GM21528 (cell line): ENCODE data around the gene TMEM106B.
"Not testable (repeated sequence)": the region's sequence is repeated elsewhere in the genome, so short reads cannot be mapped to it uniquely, and the experiment has no call there.

Experiments used
- ATAC-seq: cut with Tn5 transposase; IDR thresholded peaks from one replicate; pipeline ENCODE4 v1.9.1; 2021; ENCODE audit warnings: mild to moderate bottlenecking, moderate library complexity; ENCODE audit not compliant: unreplicated experiment, low FRiP score

TMEM106B gene

DNA sequence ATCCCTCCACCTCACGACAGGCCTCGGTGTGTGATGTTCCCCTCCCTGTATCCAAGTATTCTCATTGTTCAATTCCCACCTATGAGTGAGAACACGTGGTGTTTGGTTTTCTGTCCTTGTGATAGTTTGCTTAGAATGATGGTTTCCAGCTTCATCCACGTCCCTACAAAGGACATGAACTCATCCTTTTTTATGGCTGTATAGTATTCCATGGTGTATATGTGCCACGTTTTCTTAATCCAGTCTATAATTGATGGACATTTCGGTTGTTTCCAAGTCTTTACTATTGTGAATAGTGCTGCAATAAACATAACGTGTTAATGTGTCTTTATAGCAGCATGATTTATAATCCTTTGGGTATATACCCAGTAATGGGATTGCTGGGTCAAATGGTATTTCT, 13.9 kb downstream of the TMEM106B start:
- ATAC-seq = not testable (repeated sequence)

DNA sequence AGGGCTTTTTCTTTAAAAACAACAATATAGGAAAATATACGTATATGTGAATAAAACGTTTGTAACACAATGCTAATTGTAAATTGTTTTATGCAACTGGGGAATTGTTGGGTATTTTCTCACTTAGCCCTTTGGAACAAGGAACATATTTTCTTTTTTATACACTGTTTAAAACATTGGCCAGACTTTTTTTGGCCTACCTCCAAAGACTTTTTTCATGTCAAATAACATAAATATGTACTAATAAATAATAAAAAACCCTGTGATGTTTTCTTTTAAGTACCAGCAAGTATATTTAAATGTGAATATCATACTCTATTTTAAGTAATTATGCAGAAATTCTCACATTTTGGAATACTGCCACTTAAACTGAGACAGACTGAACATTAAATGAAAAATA, 15.7 kb downstream of the TMEM106B start:
- ATAC-seq = no peak

DNA sequence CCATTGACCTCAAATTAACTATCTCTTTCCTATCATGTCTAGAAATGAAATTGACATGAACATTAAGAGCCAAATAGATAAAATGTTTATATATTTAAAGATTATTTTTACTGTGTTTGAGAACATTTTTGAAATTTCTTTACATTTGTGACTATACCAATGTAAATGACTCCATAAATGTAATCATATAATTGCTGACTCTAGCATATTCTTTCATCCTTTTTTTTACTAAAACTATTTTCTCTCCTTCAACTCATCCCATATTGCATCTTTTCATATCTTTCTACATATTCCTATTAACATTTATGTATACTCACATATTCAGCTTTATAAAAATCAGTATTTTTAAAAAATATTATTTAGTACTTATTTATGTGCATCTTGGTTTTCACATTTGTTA, 16.9 kb downstream of the TMEM106B start:
- ATAC-seq = no peak

DNA sequence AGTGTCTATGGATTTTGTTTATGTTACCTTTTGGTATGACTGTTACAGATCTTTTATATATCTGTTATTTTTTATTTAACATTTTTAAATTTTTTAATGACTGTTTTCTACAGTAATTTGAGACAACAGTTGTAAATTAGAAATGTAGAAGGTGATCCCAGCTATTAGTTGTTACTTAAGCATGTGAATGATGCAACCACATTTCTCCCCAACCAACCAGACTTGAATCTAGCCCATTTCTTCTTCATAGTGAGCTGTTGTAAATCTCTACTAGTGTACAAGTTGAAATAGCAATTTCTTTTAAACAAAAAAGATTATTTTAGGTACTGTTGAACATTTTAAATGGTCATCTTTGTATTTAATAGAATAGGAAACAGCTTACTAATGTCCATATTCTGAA, 18.0 kb downstream of the TMEM106B start:
- ATAC-seq = no peak

DNA sequence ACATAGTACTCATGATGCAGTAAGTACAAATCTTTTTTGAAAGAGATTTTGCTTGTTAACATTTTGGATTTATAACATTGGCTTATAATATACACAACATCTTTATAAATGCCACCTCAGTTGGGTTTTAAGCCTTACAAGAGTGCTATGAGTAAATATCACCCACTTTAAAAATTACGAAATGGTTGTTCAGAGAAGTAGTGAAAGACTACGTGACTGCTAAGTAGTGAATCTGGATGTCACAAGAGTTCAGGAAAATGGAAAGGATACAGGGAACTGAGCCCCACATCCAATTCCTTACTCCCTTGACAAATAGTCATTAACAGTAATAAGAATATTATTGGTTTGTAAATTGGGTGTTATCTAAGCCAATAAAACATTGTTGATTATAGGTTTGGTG, 20.0 kb downstream of the TMEM106B start:
- no peak for ATAC-seq

DNA sequence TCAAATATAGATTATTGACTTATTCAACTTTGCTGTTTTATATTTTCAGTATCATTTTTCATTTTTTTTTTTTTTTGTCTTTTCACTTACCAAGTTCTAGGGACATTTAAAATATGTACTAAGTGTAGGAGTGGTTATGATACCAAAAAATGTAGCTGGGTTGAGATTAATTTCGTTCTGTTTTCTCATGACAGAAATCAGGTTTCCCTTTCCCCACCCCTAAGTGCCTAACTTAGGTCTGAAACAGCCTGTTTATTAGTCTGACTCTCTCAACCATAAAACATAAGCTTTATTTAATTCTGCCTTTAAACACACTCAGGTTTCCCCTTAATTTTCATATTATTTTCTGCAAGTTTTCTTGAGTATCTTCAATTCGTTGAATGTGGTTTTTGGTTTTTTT, 22.1 kb downstream of the TMEM106B start:
- ATAC-seq = peak; percentile 84

DNA sequence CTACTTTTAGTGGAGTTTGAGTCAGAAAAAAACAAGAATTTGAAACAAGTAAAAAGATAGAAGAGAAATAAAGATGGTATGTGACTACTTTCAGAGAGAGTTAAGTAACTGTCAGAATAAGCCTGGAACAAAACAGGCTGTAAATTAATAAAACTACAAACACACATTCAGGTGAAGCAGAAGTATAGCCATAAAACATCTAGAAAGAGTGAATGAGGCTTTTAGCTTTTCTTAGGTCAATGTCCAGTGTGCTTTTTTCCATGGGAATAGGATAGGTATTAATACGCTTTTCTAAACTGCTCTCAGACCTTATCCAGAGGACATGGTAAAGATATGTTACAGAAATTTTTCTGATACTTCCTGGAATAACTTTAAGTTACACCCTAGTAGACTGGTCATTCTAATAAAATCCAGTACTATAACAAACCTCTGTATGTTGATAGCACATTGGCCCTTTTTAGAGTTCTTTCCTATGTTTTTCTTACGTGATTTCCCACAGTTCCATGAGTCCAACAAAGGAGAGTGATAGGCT, 23.3 kb downstream of the TMEM106B start:
- ATAC-seq = no peak

DNA sequence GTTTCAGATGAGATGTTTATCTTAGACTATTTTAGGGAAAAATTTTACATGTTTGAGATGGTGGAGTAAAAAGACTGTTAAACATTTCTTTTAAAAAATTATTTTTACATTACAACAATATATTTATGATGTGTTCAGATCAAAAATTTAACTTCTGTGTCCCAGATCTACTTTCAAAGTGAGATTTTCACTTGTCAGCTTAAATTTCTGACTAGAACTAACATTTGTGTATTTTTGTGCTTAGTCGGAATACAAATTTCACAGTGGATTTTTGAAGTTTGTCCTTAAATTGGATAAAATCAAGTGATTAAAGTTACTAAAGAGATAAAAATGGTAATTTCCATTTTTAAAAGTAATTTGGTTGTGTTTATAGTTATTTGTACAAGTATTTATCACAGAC, 24.9 kb downstream of the TMEM106B start:
- no peak for ATAC-seq

DNA sequence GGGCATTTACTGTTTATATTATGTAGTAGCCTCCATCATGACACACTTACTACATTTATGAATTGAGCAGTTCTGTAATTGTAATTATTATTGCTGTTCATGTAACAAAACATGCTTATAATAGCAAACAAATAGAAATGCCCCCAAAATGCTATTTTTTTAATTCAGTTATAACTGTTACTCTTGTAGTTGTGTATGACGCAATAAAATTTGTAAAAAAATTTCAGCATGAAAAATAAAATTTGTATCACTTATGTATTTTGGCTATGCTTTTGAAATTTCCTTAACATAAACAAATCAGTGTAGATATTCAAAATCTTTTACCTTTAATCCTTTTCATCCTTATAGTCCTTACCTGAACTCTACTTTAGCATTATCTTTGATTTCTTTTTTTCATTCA, 25.9 kb downstream of the TMEM106B start:
- no peak for ATAC-seq

DNA sequence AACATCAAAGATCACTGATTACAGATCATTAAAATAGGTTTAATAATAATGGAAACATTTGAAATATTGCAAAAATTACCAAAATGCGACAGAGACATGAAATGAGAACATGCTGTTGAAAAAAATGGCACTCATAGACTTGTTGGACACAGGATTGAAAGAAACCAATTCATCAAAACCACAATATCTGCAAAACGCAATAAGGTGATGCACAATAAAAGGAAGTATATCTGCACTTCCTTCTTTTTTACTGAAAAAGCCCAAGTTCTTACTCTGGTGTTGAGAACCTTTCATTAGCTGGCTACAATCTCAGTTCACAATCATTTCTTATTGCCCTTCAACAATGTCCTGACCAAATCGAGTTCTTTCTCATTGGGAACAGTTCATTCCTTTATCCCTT, 28.7 kb downstream of the TMEM106B start:
- ATAC-seq = no peak

DNA sequence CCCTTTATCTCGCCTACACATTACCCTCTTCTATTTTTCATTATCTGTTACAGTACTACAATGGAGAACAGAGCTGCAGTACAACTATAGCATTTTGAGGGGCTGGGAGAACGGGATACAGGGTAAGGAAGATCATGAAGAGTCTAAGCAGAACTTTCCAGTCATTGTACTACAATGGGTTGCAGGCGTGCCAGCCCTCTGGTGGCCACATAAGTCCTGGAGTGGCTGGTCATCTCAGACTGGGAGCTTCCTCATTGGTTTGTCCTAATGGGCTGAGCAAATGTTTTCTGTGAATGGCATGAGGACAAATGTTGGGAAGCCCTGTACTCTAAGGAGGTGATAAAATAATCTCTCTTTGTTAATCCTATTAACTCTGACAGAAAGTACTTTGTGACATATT, 33.0 kb downstream of the TMEM106B start:
- no peak for ATAC-seq

DNA sequence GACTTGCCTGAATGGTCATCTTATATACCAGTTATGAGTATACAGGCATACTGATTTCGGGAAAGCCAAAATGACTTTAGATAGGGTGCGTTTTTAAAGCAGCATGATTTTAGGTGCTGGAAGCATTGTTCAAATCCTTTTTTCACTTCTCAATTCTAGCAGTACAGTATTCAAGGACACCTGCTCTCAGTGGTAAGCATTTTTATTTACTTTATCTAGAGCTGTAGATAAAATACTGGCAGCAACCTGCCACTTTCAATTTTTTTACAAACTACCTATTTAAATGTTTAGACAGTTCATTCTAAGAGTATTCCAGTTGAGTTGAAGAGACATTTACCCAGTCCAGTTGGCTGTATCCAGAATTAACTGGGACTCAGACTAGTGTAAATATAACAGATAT, 33.6 kb downstream of the TMEM106B start:
- no peak for ATAC-seq

DNA sequence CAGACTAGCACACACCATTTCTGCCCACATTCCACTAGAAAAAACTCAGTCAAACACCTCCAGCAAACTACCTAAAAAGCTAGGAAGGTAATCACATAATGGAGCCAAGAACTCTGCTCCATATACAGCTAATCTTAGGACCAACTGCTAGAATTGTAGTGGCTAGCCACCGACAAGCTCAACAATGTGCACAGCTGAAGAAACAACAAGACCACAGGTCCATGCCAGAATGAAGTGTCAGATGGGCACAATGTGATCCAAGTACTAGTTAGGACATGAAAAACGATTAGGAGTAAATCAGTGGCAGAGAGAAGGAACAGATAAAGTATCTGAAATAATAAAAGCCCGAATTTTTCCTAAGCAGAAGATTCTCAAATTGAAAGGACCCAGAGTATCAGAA, 38.6 kb downstream of the TMEM106B start:
- ATAC-seq = no peak

DNA sequence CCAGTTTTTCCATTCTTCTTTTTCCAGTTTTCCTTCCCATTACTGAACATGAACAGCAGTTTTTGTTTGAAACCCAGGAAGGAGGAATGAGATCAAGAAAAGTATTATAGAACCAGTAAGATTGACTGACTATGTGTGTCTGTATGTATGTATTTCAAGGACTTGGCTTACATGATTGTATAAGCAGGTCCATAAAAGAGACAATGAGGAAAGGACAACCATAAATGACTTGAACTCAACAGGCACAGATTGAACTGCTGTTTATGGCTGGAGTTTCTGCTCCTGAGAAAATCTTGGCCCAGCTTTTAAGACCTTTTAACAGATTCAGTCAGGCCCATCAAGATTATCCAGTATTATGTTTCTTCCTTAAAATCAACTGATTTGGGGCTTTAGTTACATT, 39.1 kb downstream of the TMEM106B start:
- ATAC-seq = no peak

DNA sequence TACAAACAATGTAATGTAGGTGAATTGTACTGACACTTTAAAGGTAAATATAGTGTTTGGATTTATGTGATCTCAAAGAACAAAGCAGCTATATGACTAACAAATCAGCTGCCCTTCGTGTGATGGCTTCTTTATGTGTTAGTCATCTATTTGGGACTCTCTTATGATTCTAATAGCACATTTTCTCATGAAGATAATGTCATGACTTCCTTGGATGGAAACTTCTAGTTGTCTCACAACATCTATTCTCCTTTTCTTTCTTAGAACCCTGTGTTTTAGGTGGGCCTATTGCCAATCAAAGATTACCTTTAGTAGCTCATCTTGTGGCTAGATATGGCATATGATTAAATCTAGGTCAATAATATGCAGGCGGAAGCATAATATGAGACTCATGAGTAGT, 45.0 kb downstream of the TMEM106B start:
- ATAC-seq = no peak

DNA sequence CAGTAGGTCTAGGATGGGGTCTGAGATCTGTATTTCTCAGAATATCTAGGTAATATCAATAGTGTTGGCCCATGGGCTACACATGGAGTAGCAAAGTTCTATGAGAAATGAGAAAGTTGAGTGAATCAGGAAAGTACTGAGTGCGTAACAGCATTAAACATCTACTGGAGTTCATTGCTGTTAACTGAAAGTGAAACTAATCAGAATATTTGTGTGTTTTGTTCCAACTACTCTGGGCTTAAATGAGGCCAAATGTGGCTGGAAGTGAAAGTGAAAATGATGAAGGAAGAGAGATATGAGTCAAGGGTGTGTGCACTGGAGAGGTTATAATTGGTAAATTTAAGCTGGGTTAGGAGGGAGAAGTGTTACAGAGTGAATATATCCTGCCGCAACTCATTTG, 46.5 kb downstream of the TMEM106B start:
- ATAC-seq = peak; percentile 100

DNA sequence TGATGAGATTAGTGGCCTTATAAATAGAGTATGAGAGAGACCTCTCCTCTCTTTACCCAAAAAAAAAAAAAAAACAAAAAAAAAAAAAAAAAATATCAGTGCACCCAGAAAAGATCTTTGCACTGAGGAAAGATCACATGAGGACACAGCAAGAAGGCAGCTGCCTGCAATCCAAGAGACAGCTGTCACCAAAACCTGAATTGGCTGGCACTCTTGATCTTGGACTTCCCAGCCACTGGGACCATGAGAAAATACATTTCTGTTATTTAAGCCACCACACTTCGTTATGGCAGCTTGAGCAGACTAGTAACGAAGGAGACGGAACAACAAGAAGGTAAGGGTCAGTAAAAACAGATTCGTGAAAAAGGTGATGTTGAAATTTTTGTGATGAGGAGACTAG, 47.0 kb downstream of the TMEM106B start:
- ATAC-seq = no peak

DNA sequence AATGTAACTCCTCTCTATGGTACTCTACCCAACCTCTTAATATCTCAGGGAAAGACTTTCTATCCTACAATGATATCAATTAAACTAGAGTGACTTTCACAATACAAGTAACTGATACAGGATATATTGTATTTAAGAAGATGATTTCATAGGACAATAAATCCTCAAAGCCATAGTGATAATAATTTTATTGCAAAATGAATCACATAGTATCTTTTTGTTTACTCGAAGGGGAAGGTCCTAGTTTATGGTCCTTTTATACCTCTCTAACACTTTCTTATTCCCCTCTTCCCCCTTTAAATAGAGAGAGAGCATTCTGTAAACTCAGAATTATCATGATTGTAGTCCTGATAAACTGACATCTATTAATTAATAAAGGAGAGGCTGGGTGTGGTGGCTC, 56.4 kb downstream of the TMEM106B start:
- no peak for ATAC-seq

DNA sequence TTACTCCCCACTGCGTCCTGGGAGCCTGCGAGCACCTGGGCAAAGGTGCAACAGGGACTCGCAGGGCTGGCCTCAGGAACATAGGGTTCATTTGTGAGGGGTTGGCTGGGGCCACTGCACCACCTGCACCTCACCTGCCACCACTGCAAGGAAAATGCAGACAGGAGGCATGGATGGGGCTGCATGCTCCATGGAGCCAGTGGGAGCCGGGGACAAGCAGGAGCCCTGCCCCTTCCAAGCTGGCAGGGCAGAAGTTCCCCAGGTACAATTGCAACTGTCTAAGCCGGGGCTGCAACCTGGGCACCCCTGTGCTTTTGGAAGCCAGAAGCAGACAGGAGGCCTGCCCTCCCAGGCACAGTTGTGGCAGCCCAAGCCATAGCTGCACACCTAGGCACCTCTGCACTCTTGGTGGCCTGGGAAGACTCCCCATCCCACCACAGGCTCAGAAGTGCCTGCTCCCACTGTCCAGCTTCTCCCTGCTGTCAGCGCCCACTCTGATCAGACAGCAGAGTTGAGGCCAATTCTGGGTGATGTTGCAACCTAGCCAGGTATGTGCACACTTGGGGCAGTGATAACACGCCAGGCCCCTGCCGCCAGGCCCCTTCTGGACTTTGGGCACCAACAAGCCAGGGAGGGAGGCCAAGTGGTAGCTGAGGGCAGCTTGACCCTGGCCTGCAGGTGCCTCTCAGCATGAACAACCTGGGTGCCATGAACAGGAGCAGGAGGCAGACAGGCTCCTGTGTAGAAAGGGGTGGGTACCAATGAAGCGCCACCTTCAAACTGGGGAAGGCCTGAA, 58.2 kb downstream of the TMEM106B start:
- ATAC-seq = no peak

DNA sequence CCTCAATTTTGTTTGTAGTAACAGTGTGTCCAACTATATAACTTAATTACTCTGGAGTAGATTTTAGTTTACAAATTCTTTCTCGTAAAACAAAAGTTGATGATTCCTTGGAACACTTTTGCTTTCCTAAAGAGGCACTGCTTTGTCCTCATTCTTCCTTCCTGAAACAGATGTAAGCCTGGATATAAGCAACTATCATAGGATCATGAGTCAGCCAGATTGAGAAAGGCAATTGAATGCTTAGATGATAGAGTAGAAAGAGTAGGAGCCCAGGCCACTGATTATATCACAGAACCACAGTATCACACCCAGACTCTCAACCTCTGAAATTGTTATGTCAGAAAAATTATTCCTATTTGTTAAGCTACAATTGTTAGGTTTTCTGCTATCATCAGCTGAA, 69.9 kb downstream of the TMEM106B start:
- ATAC-seq = no peak

DNA sequence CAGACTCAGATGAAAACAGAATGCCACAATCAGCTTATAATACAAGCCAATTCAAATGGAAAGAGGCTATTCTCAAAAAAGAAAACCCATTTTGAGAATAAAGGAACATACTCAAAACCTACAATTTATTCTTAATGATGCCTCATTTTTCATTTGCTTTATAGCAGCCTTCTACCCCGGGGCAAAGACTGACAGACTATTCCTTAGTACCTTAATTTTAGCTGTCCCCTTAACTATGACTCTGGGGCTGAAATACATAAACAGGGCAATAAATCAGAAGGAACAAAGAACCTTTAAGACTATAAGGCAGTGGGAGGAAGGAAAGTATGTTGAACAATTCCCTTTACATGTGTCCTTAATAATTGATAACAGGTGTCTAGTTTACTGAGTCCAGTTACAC, 76.8 kb downstream of the TMEM106B start:
- no peak for ATAC-seq

DNA sequence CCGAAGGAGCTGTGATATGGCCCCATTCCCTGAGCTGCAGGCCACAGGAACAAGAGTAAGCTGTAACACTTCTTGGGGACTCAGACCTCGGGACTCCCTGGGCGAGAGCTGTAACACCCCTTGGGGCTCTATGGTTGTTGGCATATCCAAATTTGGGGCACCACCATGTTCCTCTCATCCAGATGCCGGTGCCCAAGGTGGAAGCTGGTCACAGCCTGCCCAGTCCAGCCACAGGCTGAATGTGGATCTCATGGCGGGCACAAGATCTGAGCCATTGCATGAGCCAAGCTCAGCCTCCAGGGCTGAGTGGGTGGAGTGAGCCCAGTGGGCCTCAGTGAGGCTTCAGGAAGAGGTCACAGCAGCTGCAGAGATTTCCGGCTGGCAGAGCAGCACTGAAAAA, 78.9 kb downstream of the TMEM106B start:
- no peak for ATAC-seq

DNA sequence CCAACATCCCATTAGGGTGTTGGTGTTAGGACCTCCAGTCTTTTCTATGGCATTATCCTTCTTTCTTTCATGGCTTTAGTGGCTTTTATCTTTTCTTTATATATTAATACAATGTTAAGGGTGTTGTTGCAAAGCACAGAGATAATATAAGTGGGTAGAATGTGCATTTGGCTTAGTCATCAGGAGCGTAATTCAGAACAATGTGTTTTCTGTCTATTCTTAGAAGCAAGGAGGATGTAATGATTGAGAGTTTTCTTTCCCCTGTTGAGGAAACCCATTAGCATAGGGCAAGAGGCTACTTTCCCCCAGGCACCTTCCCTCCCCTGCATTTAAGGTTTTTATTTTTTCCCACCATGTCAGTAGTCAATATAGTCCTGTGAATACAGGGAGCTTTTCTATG, 79.7 kb downstream of the TMEM106B start:
- ATAC-seq = no peak
